Parathyroid adenoma (tissue), 2 donors: ENCODE measurements around the gene HOXC6.

Experiments
- H2AFZ ChIP-seq: fragments of 300-600 bp; sonication (generic); one replicate; pipeline ENCODE4 v1.7.0; 2017; ENCODE audit warnings: antibody characterized with exemption, mild to moderate bottlenecking
- H3K27ac ChIP-seq: fragments of 300-600 bp; sonication (generic); one replicate; pipeline ENCODE4 v1.7.0; 2017
- H3K27me3 ChIP-seq: fragments of 300-600 bp; sonication (generic); one replicate; pipeline ENCODE4 v1.7.0; 2017; ENCODE audit warnings: low read length; ENCODE audit not compliant: control insufficient read depth, insufficient read depth
- H3K36me3 ChIP-seq: fragments of 300-600 bp; sonication (generic); one replicate; pipeline ENCODE4 v1.7.0; 2017; ENCODE audit warnings: low read length; ENCODE audit not compliant: control insufficient read depth, insufficient read depth
- H3K4me1 ChIP-seq: fragments of 300-600 bp; sonication (generic); one replicate; pipeline ENCODE4 v1.7.0; 2017; ENCODE audit warnings: control low read depth
- H3K4me2 ChIP-seq: fragments of 300-600 bp; sonication (generic); one replicate; pipeline ENCODE4 v1.7.0; 2017; ENCODE audit warnings: low read length
- H3K4me3 ChIP-seq: fragments of 300-600 bp; sonication (generic); one replicate; pipeline ENCODE4 v1.7.0; 2017; ENCODE audit warnings: low read depth, low read length
- H3K79me2 ChIP-seq: fragments of 300-600 bp; sonication (generic); one replicate; pipeline ENCODE4 v1.7.0; 2017; ENCODE audit warnings: control low read depth
- H3K9ac ChIP-seq: fragments of 300-600 bp; sonication (generic); one replicate; pipeline ENCODE4 v1.7.0; 2017; ENCODE audit warnings: mild to moderate bottlenecking
- H3K9me3 ChIP-seq: fragments of 300-600 bp; sonication (generic); one replicate; pipeline ENCODE4 v1.7.0; 2017; ENCODE audit warnings: low read length; ENCODE audit not compliant: control insufficient read depth
- CTCF ChIP-seq: fragments of 300-600 bp; sonication (generic); IDR thresholded peaks from one replicate; pipeline ENCODE4 v1.7.0; 2017; ENCODE audit warnings: antibody characterized with exemption, mild to moderate bottlenecking
- donor health status: primary hyperparathyroidism.

The HOXC6 gene

DNA sequence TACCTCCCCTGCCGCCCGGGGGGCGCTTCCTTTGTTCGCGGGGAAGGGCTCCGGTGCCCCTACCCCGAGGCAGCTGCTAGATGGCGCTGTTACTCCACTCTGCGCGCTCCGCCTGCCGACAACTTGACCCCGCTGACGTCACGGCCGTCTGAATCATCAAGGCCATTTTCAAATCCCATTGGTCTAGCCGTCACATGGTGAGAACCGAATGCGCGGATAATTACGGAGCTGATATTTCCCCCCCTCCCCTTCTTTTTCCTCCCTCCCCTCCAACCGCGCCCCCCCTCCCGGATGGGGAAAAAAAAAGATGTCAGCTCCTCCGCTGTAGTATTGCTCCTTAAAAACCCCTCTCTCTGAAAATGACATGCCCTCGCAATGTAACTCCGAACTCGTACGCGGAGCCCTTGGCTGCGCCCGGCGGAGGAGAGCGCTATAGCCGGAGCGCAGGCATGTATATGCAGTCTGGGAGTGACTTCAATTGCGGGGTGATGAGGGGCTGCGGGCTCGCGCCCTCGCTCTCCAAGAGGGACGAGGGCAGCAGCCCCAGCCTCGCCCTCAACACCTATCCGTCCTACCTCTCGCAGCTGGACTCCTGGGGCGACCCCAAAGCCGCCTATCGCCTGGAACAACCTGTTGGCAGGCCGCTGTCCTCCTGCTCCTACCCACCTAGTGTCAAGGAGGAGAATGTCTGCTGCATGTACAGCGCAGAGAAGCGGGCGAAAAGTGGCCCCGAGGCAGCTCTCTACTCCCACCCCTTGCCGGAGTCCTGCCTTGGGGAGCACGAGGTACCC, 43.1 kb upstream of the HOXC6 start, which contains the start of gene HOXC10:
HOXC10 (plus strand) TSS at position 246 of the 791 bp plus-strand sequence; CDS start at position 360, 114 bp downstream.
- no peaks in the 10 kb centered on the region for H3K36me3 ChIP-seq
- H3K79me2 ChIP-seq = no peaks in the 10 kb centered on the region
- no peak within 1 kb of the TSS for H2AFZ ChIP-seq
- peak within 1 kb of the TSS; percentile 35 for H3K4me2 ChIP-seq
- H3K4me3 ChIP-seq = no peak within 1 kb of the TSS
- no peaks in the 10 kb centered on the region for H3K4me1 ChIP-seq
- TF ChIP-seq CTCF = no peak
- no peak within 1 kb of the TSS for H3K27ac ChIP-seq
- H3K9me3 ChIP-seq = no peaks in the 10 kb centered on the region
- H3K9ac ChIP-seq = no peak within 1 kb of the TSS
- H3K27me3 ChIP-seq = peaks cover 35% of the 10 kb centered on the region

DNA sequence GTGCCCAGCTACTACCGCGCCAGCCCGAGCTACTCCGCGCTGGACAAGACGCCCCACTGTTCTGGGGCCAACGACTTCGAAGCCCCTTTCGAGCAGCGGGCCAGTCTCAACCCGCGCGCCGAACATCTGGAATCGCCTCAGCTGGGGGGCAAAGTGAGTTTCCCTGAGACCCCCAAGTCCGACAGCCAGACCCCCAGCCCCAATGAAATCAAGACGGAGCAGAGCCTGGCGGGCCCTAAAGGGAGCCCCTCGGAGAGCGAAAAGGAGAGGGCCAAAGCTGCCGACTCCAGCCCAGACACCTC, 42.6 kb upstream of the HOXC6 start:
- Histone ChIP-seq H3K4me1 (no peaks in the 10 kb centered on the region), H3K4me2 (peak overlapping the region; percentile 35), H2AFZ (no peak overlapping the region), H3K4me3 (no peak overlapping the region), H3K27ac (no peak overlapping the region), H3K27me3 (peaks cover 35% of the 10 kb centered on the region), H3K79me2 (no peaks in the 10 kb centered on the region), H3K9me3 (no peaks in the 10 kb centered on the region), H3K9ac (no peak overlapping the region), H3K36me3 (no peaks in the 10 kb centered on the region)
- TF ChIP-seq CTCF = no peak

GRCh38 chr12:53985994-53986685, 42.1 kb upstream of the HOXC6 start:
- H3K4me3 ChIP-seq = no peak overlapping the region
- no peaks in the 10 kb centered on the region for H3K36me3 ChIP-seq
- H3K9ac ChIP-seq = no peak overlapping the region
- H2AFZ ChIP-seq = no peak overlapping the region
- H3K79me2 ChIP-seq = no peaks in the 10 kb centered on the region
- H3K4me2 ChIP-seq = peak overlapping the region; percentile 35
- no peak overlapping the region for H3K27ac ChIP-seq
- H3K4me1 ChIP-seq = no peaks in the 10 kb centered on the region
- peaks cover 39% of the 10 kb centered on the region for H3K27me3 ChIP-seq
- TF ChIP-seq CTCF = no peak
- no peaks in the 10 kb centered on the region for H3K9me3 ChIP-seq

DNA sequence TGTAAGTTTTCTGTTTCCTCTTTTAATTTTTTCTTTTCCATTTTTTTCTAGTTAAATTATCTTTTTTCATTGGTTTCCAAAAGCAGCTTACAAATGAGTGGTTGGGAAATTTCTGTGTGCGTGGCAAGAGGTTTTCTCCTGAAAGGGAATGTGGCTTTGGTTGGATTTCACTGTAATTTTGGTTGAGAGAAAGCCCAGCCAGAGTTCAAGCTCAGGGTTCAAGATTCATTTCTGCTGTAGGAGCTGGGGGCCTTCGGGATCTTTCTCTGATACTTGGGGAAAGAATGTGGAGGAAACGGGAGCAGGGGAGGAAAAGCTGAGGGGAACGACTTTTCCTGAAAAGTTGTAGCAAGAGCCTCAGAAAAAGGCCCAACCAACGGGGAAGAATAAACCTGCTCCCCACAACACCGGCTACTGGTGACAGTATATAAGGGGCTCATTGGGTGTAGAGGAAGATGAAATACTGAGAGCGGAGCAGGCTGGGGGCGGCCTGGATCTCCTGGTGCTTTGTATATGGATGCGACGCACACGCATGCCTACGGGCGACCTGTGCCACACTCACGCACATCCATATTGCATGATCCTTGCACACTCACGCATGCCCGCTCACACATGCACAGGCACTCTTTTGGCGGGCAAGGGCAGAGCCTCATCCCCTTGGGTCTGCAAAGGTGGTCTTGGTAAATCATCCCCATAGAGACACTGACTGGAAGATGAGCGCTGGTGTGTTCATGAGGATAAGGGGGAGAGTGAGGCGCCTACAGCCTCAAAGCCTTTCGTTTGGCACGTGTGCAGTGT, 41.4 kb upstream of the HOXC6 start:
- Histone ChIP-seq H3K4me1 (no peaks in the 10 kb centered on the region), H3K9me3 (no peaks in the 10 kb centered on the region), H3K4me2 (no peak overlapping the region), H3K4me3 (no peak overlapping the region), H3K27me3 (peaks cover 36% of the 10 kb centered on the region), H3K36me3 (no peaks in the 10 kb centered on the region), H3K9ac (no peak overlapping the region), H3K79me2 (no peaks in the 10 kb centered on the region), H2AFZ (no peak overlapping the region), H3K27ac (no peak overlapping the region)
- no peak for TF ChIP-seq CTCF
